Stomach (tissue), 9 donors: Measurements from ENCODE around the gene KIF3B. TPM values are rescaled to one million over a fixed set of nuclear protein-coding genes. Genes with fewer than 3 reads are reported as not detected.
A peak's percentile ranks its signal among the peaks of the same experiment; 100 is the strongest.

Source experiments
- DNase-seq, 2 donors: peaks; one replicate each; pipeline versions ENCODE4 v3.0.0 to v3.0.0-alpha.2; 2013 to 2019
- H3K27ac ChIP-seq, 5 donors: fragments of 200-600 bp in 4 of 5; sonication (generic) in 4 of 5; one replicate each; pipeline ENCODE4 v1.5.1; 2013 to 2019; ENCODE audit warnings: mild to moderate bottlenecking in 1 of 5, moderate library complexity in 1 of 5
- H3K27me3 ChIP-seq, 3 donors: fragments of 200-600 bp; sonication (generic); one replicate each; pipeline ENCODE4 v1.5.1; 2017 to 2019; ENCODE audit warnings: mixed run types in 1 of 3
- H3K36me3 ChIP-seq, 4 donors: fragments of 200-600 bp; sonication (generic); 1 replicate in 3 of 4; 2 replicates in 1 of 4; pipeline ENCODE4 v1.5.1; 2016 to 2019
- H3K4me1 ChIP-seq, 4 donors: fragments of 200-600 bp; sonication (generic); one replicate each; pipeline ENCODE4 v1.5.1; 2016 to 2019
- H3K4me3 ChIP-seq, 4 donors: fragments of 200-600 bp; sonication (generic) in 3 of 4; one replicate each; pipeline ENCODE4 v1.5.1; 2016 to 2019; ENCODE audit warnings: mild to moderate bottlenecking in 1 of 4
- H3K9me3 ChIP-seq, 4 donors: fragments of 200-600 bp; sonication (generic); one replicate each; pipeline ENCODE4 v1.5.1; 2016 to 2019
- CTCF ChIP-seq, 7 experiments: fragments of 450-650 bp in 4 of 7; fragments of 200-600 bp in 3 of 7; sonication (generic) in 3 of 7; IDR thresholded peaks; one replicate each; pipeline ENCODE4 v1.5.1; 2016 to 2019; ENCODE audit warnings: antibody characterized with exemption in 7 of 7, control low read depth in 2 of 7, mild to moderate bottlenecking in 1 of 7
- EP300 ChIP-seq: sonication (generic); formaldehyde crosslinking; IDR thresholded peaks from one replicate; pipeline ENCODE4 v1.6.1; 2017; ENCODE audit warnings: antibody characterized with exemption
- POLR2A ChIP-seq, 4 donors: fragments of 450-650 bp; IDR thresholded peaks; one replicate each; pipeline ENCODE4 v1.6.1; 2016; ENCODE audit warnings: antibody characterized with exemption in 4 of 4, control low read depth in 2 of 4, mild to moderate bottlenecking in 1 of 4, moderate library complexity in 1 of 4
- POLR2AphosphoS5 ChIP-seq, 3 donors: sonication (generic); formaldehyde crosslinking; IDR thresholded peaks; one replicate each; pipeline ENCODE4 v1.6.1; 2016; ENCODE audit warnings: antibody characterized with exemption in 3 of 3
- WGBS, 5 donors: extraction: QIAGEN DNeasy Blood & Tissue Kit in 3 of 5; methylation state at CpG; one replicate each; pipeline versions ENCODE4 v1.1.5 to v1.1.7; 2013 to 2018; 5-methylcytosine and 5-hydroxymethylcytosine counted together
- intact Hi-C: fragments of 100-400 bp; cut with DNase I; formaldehyde crosslinking; loops from one replicate; pipeline ENCODE4 v1.15.1; 2023; ENCODE audit warnings: low total_unique reads
- polyA plus RNA-seq, 3 donors: library from polyadenylated mRNA; stranded (reverse); fragments of 200-250 nt; gene quantifications; one replicate each; pipeline ENCODE4 v1.2.3, GENCODE V29; 2013
- total RNA-seq, 5 donors: library from RNA; depleted of rRNA; stranded (reverse); fragments of >200 nt; gene quantifications; one replicate each; pipeline versions ENCODE4 v1.1.0 to v1.2.3, GENCODE V29; 2014 to 2016
- donor health status: healthy with polysubstance abuse.
- donor health status: Bipolar disorder and iron deficiency.
- donor health status: healthy.

The KIF3B gene
- total and polyA plus RNA-seq, 8 donors: 5.3 to 29.1 (median 21.0) TPM

DNA sequence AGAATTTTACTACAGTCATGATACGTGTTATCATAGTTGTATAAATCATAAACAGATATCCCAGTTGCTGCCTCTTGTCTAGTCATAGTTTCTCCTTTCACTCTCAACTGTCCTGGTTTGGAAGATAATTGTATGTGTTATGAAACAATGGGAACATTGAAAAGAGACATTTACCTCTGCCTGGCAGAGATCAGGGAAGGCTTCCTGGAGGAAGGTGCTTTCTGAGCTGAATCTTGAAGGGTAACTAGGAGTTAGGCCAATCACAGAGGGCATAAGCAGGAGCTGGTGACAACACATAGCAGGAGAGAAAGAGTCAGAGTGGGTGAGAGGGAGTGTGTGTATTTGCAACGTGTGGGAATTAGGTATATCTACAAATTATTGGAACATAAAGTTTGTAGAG is 86.0 kb downstream of the KIF3B start:
- DNase-seq: no peak
- intact Hi-C loops: no loop called here
- H3K36me3 ChIP-seq: peaks cover 0 to 8% (median 0%) of the 10 kb centered on the region in 4 donors
- 33 to 57% (median 43%) methylated on average over 2 of the region's 2 CpGs for WGBS, 5 donors
- H3K4me1 ChIP-seq: peaks cover 63 to 93% (median 80%) of the 10 kb centered on the region in 4 donors
- H3K27me3 ChIP-seq: no peaks in the 10 kb centered on the region
- H3K9me3 ChIP-seq: no peaks in the 10 kb centered on the region
- TF ChIP-seq CTCF (IDR thresholded peaks at IDR 0.05) (no peak), EP300 (no peak), POLR2AphosphoS5 (IDR thresholded peaks at IDR 0.05) (no peak), POLR2A (IDR thresholded peaks at IDR 0.05) (no peak)
- no peak overlapping the region for H3K4me3 ChIP-seq
- peak overlapping the region in 3 of 5 donors; percentile 23 to 28 (median 27) for H3K27ac ChIP-seq

DNA sequence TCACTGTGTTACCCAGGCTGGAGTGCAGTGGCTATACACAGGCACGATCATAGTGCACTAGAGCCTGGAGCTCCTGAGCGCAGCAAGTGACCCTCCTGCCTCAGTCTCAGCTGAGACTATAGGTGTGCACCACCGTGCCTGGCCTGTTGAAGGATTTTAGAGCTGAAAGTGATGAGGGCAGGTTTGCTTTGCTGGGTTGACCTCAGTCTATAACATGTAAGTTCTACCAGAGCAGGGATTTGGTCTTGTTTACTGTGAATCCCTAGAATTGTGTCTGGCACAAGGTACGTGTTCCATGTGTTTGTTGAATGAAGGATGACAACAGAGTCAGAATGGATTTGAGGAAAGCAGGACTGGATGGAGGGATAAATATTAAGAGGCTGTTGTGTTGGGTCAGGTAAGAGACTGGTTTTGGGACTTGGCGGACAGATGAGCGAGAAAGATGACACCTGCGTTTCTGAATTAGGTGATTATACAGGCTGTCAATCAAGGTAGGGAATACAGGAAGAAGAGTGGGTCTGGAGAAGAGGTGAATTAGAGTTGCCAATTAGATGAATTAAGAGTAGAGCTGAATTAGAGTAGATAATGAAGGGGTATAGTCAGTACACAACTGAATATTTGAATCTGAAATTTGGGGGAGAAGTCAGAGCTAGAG is 87.2 kb downstream of the KIF3B start:
- H3K9me3 ChIP-seq: no peaks in the 10 kb centered on the region
- TF ChIP-seq EP300: no peak
- no peak for TF ChIP-seq POLR2A (IDR thresholded peaks at IDR 0.05)
- TF ChIP-seq POLR2AphosphoS5 (IDR thresholded peaks at IDR 0.05): no peak
- no peak for TF ChIP-seq CTCF (IDR thresholded peaks at IDR 0.05)
- peak overlapping the region in 2 of 5 donors; percentile 23 to 27 for H3K27ac ChIP-seq
- H3K27me3 ChIP-seq: no peaks in the 10 kb centered on the region
- no peak overlapping the region for H3K4me3 ChIP-seq
- DNase-seq: no peak
- peaks cover 71 to 100% (median 88%) of the 10 kb centered on the region in 4 donors for H3K4me1 ChIP-seq
- 65 to 77% (median 74%) methylated on average over 7 of the region's 7 CpGs for WGBS, 5 donors
- intact Hi-C loops: no loop called here
- H3K36me3 ChIP-seq: peaks cover 0 to 17% (median 9%) of the 10 kb centered on the region in 4 donors

DNA sequence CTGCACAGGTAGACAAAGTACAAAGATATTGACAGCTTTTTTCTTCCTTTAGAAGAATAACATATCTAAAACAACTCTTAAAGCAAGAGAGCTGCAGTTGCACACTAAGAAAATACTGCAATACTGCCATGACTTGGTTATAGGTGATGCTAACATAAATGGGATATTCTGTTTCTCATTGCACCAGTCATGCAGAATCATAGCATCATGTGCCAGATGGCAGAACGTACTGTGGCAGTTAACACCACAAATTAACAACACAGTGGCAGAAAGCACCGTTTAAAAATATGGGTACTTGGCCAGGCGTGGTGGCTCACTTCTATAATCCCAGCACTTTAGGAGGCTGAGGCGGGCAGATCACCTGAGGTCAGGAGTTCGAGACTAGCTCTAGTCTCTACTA is 88.1 kb downstream of the KIF3B start:
- Histone ChIP-seq H3K4me1 (peaks cover 64 to 98% (median 88%) of the 10 kb centered on the region in 4 donors), H3K36me3 (peaks cover 0 to 25% (median 15%) of the 10 kb centered on the region in 4 donors), H3K4me3 (no peak overlapping the region), H3K27ac (no peak overlapping the region), H3K27me3 (no peaks in the 10 kb centered on the region), H3K9me3 (no peaks in the 10 kb centered on the region)
- intact Hi-C loops: no loop called here
- peak in 1 of 2 donors; percentile 32 for DNase-seq
- WGBS, 5 donors: 57 to 69% (median 61%) methylated on average over 5 of the region's 5 CpGs
- TF ChIP-seq EP300: no peak
- TF ChIP-seq POLR2A (IDR thresholded peaks at IDR 0.05): no peak
- no peak for TF ChIP-seq POLR2AphosphoS5 (IDR thresholded peaks at IDR 0.05)
- TF ChIP-seq CTCF (IDR thresholded peaks at IDR 0.05): no peak

DNA sequence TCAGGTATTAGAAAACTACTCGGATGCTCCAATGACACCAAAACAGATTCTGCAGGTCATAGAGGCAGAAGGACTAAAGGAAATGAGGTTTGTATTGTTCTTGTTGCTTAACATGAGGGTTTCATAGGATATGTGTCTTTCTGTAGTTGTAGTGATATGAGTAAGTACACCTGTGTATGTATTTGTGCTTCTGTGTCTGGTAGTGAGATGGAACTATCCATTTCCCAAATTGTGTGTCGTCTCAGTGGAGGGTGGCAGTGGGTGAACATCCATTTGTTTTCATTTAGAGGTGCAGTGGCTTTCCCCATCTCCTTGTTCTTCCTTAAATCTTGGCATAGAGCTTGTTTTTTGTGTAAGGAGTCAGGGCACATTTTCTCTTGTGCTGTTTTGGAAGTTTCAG is 88.9 kb downstream of the KIF3B start:
- TF ChIP-seq CTCF (IDR thresholded peaks at IDR 0.05) (no peak), POLR2A (IDR thresholded peaks at IDR 0.05) (no peak), POLR2AphosphoS5 (IDR thresholded peaks at IDR 0.05) (no peak), EP300 (no peak)
- 71 to 89% (median 80%) methylated on average over 2 of the region's 2 CpGs for WGBS, 5 donors
- Histone ChIP-seq H3K36me3 (peaks cover 0 to 34% (median 20%) of the 10 kb centered on the region in 4 donors), H3K4me3 (no peak overlapping the region), H3K4me1 (peaks cover 57 to 90% (median 81%) of the 10 kb centered on the region in 4 donors), H3K9me3 (no peaks in the 10 kb centered on the region), H3K27me3 (no peaks in the 10 kb centered on the region), H3K27ac (peak overlapping the region in 2 of 5 donors; percentile 15 to 40)
- intact Hi-C loops: no loop called here
- no peak for DNase-seq
